Progenitor cell of endocrine pancreas (in vitro differentiated cells): Measurements from ENCODE around the gene NAT8L. TPM values are rescaled to one million over a fixed set of nuclear protein-coding genes. Genes with fewer than 3 reads are reported as not detected.
"Not testable (repeated sequence)": the region's sequence is repeated elsewhere in the genome, so short reads cannot be mapped to it uniquely, and the experiment has no call there.

ENCODE experiments used
- DNase-seq: peaks from one replicate; pipeline ENCODE4 v3.0.0; 2021; ENCODE audit warnings: low spot score; ENCODE audit not compliant: unreplicated experiment
- H3K27ac Mint-ChIP-seq: 2 replicates; pipeline ENCODE4 v1.8.0; 2021; ENCODE audit warnings: mild to moderate bottlenecking, moderate library complexity, mixed read lengths
- H3K27me3 Mint-ChIP-seq: 2 replicates; pipeline ENCODE4 v1.8.0; 2021; ENCODE audit warnings: mixed read lengths
- H3K36me3 Mint-ChIP-seq: 2 replicates; pipeline ENCODE4 v1.8.0; 2022; ENCODE audit warnings: mixed read lengths; ENCODE audit not compliant: insufficient read depth
- H3K4me1 Mint-ChIP-seq: 2 replicates; pipeline ENCODE4 v1.8.0; 2021; ENCODE audit warnings: low read depth, mixed read lengths
- H3K4me3 Mint-ChIP-seq: 2 replicates; pipeline ENCODE4 v1.8.0; 2021; ENCODE audit warnings: low read depth, mild to moderate bottlenecking, moderate library complexity, mixed read lengths
- H3K9me3 Mint-ChIP-seq: 2 replicates; pipeline ENCODE4 v1.8.0; 2021; ENCODE audit warnings: low read depth, mixed read lengths
- CTCF ChIP-seq: fragments of 200-600 bp; sonication (generic); IDR thresholded peaks from one replicate; pipeline ENCODE4 v1.5.0; 2021; ENCODE audit warnings: antibody characterized with exemption, mild to moderate bottlenecking; ENCODE audit not compliant: unreplicated experiment
- total RNA-seq: library from RNA; stranded (reverse); gene quantifications from 2 replicates; pipeline ENCODE4 v1.2.1, GENCODE V29; 2021

NAT8L gene
- total RNA-seq, 1 donor from 2014 or later, result 20.7 TPM

- peaks cover 23% of the 10 kb centered on the region for H3K9me3 Mint-ChIP-seq
- H3K27me3 Mint-ChIP-seq, result peaks cover 13% of the 10 kb centered on the region
- peaks cover 11% of the 10 kb centered on the region for H3K4me1 Mint-ChIP-seq
Observed at GRCh38 chr4:2024683-2025082, 34.4 kb upstream of the NAT8L start.

GRCh38 chr4:2025817-2026216, 33.3 kb upstream of the NAT8L start:
- Mint-ChIP-seq H3K4me3 (no peak overlapping the region), H3K4me1 (peaks cover 11% of the 10 kb centered on the region), H3K9me3 (peaks cover 29% of the 10 kb centered on the region), H3K27me3 (peaks cover 20% of the 10 kb centered on the region), H3K36me3 (peaks cover 4% of the 10 kb centered on the region), H3K27ac (no peak overlapping the region)
- DNase-seq, result no peak
- no peak for TF ChIP-seq CTCF

More at GRCh38 chr4:2024683-2025082, 34.4 kb upstream of the NAT8L start:
- no peak overlapping the region for H3K27ac Mint-ChIP-seq
- TF ChIP-seq CTCF, result no peak
- H3K4me3 Mint-ChIP-seq, result no peak overlapping the region
- H3K36me3 Mint-ChIP-seq, result peaks cover 4% of the 10 kb centered on the region
- no peak for DNase-seq

- not testable (repeated sequence) for H3K36me3 Mint-ChIP-seq, H3K4me3 Mint-ChIP-seq, DNase-seq, H3K4me1 Mint-ChIP-seq, H3K27ac Mint-ChIP-seq
- peaks cover 26% of the 10 kb centered on the region for H3K27me3 Mint-ChIP-seq
- peaks cover 34% of the 10 kb centered on the region for H3K9me3 Mint-ChIP-seq
Observed at GRCh38 chr4:2027120-2027519, 32.0 kb upstream of the NAT8L start.

GRCh38 chr4:2031161-2031560, 28.0 kb upstream of the NAT8L start:
- not testable (repeated sequence) for H3K4me3 Mint-ChIP-seq, DNase-seq, H3K4me1 Mint-ChIP-seq, H3K36me3 Mint-ChIP-seq, H3K27ac Mint-ChIP-seq
- H3K9me3 Mint-ChIP-seq, result peaks cover 29% of the 10 kb centered on the region
- peaks cover 47% of the 10 kb centered on the region for H3K27me3 Mint-ChIP-seq

- TF ChIP-seq CTCF, result no peak
- H3K9me3 Mint-ChIP-seq, result peaks cover 7% of the 10 kb centered on the region
- no peak overlapping the region for H3K27ac Mint-ChIP-seq
- H3K4me1 Mint-ChIP-seq, result no peaks in the 10 kb centered on the region
- no peak for DNase-seq
- H3K4me3 Mint-ChIP-seq, result no peak overlapping the region
- H3K36me3 Mint-ChIP-seq, result no peaks in the 10 kb centered on the region
- H3K27me3 Mint-ChIP-seq, result peaks cover 52% of the 10 kb centered on the region
Observed at GRCh38 chr4:2036327-2036726, 22.8 kb upstream of the NAT8L start.

GRCh38 chr4:2036866-2037265, 22.3 kb upstream of the NAT8L start:
- no peak for TF ChIP-seq CTCF
- H3K4me3 Mint-ChIP-seq, result no peak overlapping the region
- H3K9me3 Mint-ChIP-seq, result peaks cover 7% of the 10 kb centered on the region
- H3K27me3 Mint-ChIP-seq, result peaks cover 51% of the 10 kb centered on the region
- no peaks in the 10 kb centered on the region for H3K36me3 Mint-ChIP-seq
- no peak for DNase-seq
- no peak overlapping the region for H3K27ac Mint-ChIP-seq
- no peaks in the 10 kb centered on the region for H3K4me1 Mint-ChIP-seq
